Endothelial cell of umbilical vein (primary cell): ENCODE data around the gene DTNA. TPM values are rescaled to one million over a fixed set of nuclear protein-coding genes. Genes with fewer than 3 reads are reported as not detected.

Source experiments
- BruUV-seq: library from RNA; stranded (reverse); fragments of 400-500 nt; replicated peaks from 2 replicates; lab custom pipeline; 2021; lab: Mats Ljungman, UMichigan
- CTCF ChIA-PET: fragments of 300-600, 350-600 bp; sonication (Branson Sonifier 250); formaldehyde crosslinking; loops from one replicate; lab custom pipeline; 2021; ENCODE audit warnings: antibody characterized with exemption, inconsistent platforms; lab: Charles Lee
- POLR2A ChIA-PET: fragments of 300-600, 350-600 bp; sonication (Branson Sonifier 250); formaldehyde crosslinking; loops from one replicate; lab custom pipeline; 2021; ENCODE audit warnings: antibody characterized with exemption, inconsistent platforms; lab: Charles Lee
- DNase-seq: peaks from one replicate; pipeline ENCODE4 v3.0.0-alpha.2; 2011; ENCODE audit warnings: low read depth, low spot score
- FAIRE-seq: peaks from 2 replicates; lab custom pipeline; 2011; peaks lifted over from hg19 to GRCh38; lab: Jason Lieb, UNC
- H2AFZ ChIP-seq: 2 replicates; pipeline ENCODE4 v1.6.0; 2012; ENCODE audit warnings: low read depth, low read length, control low read depth, inconsistent platforms
- H3K27ac ChIP-seq: 2 replicates; pipeline ENCODE4 v1.5.1; 2011; ENCODE audit warnings: low read depth, mild to moderate bottlenecking, control low read depth, low read length, moderate library complexity; ENCODE audit not compliant: insufficient read depth
- H3K27me3 ChIP-seq, 2 experiments: 2 replicates each; pipeline versions ENCODE4 v1.6.0 to v1.6.1; 2011; ENCODE audit warnings: low read length in 2 of 2, mixed read lengths in 1 of 2; ENCODE audit not compliant: control insufficient read depth in 2 of 2, insufficient read depth in 2 of 2
- H3K36me3 ChIP-seq, 2 experiments: 2 replicates in 1 of 2; 3 replicates in 1 of 2; pipeline ENCODE4 v1.5.1; 2011; ENCODE audit warnings: low read length in 2 of 2, mild to moderate bottlenecking in 1 of 2, moderate library complexity in 1 of 2; ENCODE audit not compliant: control insufficient read depth in 2 of 2, insufficient read depth in 2 of 2; ENCODE audit errors: extremely low read depth in 1 of 2
- H3K4me1 ChIP-seq: 3 replicates; pipeline ENCODE4 v1.5.1; 2011; ENCODE audit warnings: mild to moderate bottlenecking, low read length; ENCODE audit not compliant: control insufficient read depth, insufficient read depth; ENCODE audit errors: extremely low read depth
- H3K4me2 ChIP-seq: 2 replicates; pipeline ENCODE4 v1.6.1; 2011; ENCODE audit warnings: low read length, control low read depth, mixed read lengths; ENCODE audit not compliant: insufficient read depth
- H3K4me3 ChIP-seq, 3 experiments: fragments of 200-600 bp in 1 of 3; sonication (generic), shearing (Covaris generic) in 1 of 3; replicated peaks in 1 of 3; 2 replicates each; pipeline ENCODE4 v1.5.1; 2011 to 2016; ENCODE audit warnings: control low read depth in 3 of 3, low read length in 3 of 3, mild to moderate bottlenecking in 2 of 3, inconsistent platforms in 1 of 3, low read depth in 1 of 3, moderate library complexity in 1 of 3; ENCODE audit not compliant: insufficient read depth in 1 of 3
- H3K79me2 ChIP-seq: 2 replicates; pipeline ENCODE4 v1.6.0; 2012; ENCODE audit warnings: low read length, inconsistent platforms; ENCODE audit not compliant: control insufficient read depth, insufficient read depth
- H3K9ac ChIP-seq: replicated peaks from 2 replicates; pipeline ENCODE3; 2011; ENCODE audit warnings: low read length, control low read depth; ENCODE audit not compliant: insufficient read depth; ENCODE audit errors: extremely low read depth
- H3K9me1 ChIP-seq: replicated peaks from 3 replicates; pipeline ENCODE4 v1.6.0; 2011; ENCODE audit warnings: mild to moderate bottlenecking, low read length; ENCODE audit not compliant: control insufficient read depth, insufficient read depth; ENCODE audit errors: extremely low read depth
- H3K9me3 ChIP-seq: replicated peaks from 2 replicates; pipeline ENCODE4 v1.5.1; 2012; ENCODE audit warnings: low read length, inconsistent platforms; ENCODE audit not compliant: control insufficient read depth, insufficient read depth
- H4K20me1 ChIP-seq: replicated peaks from 2 replicates; pipeline ENCODE3; 2011; ENCODE audit warnings: mild to moderate bottlenecking, low read length; ENCODE audit not compliant: control insufficient read depth, insufficient read depth; ENCODE audit errors: extremely low read depth
- CTCF ChIP-seq, 2 donors: IDR thresholded peaks; 1 replicate in 1 of 2; 2 replicates in 1 of 2; pipeline ENCODE4 v1.5.1; 2011; ENCODE audit warnings: low read length in 2 of 2, mild to moderate bottlenecking in 2 of 2, moderate library complexity in 2 of 2, control low read depth in 1 of 2, inconsistent platforms in 1 of 2, low read depth in 1 of 2; ENCODE audit not compliant: insufficient read depth in 1 of 2; ENCODE audit errors: extremely low read depth in 1 of 2
- EZH2 ChIP-seq: IDR thresholded peaks from 2 replicates; pipeline ENCODE4 v1.6.1; 2012; ENCODE audit warnings: borderline replicate concordance, low read depth, mild to moderate bottlenecking, moderate library complexity, low read length, inconsistent platforms; ENCODE audit not compliant: severe bottlenecking
- FOS ChIP-seq: IDR thresholded peaks from 2 replicates; pipeline ENCODE4 v1.6.1; 2011; ENCODE audit warnings: mild to moderate bottlenecking, low read length, moderate library complexity, borderline replicate concordance; ENCODE audit not compliant: insufficient read depth
- GATA2 ChIP-seq: IDR thresholded peaks from 2 replicates; pipeline ENCODE4 v1.7.0; 2011; ENCODE audit warnings: low read depth, mild to moderate bottlenecking, moderate library complexity, mixed read lengths, low read length; ENCODE audit not compliant: insufficient read length, insufficient read depth
- JUN ChIP-seq: IDR thresholded peaks from 2 replicates; pipeline ENCODE4 v1.6.1; 2011; ENCODE audit warnings: borderline replicate concordance, low read depth; ENCODE audit not compliant: insufficient read length, insufficient read depth
- MAX ChIP-seq: IDR thresholded peaks from 2 replicates; pipeline ENCODE4 v1.6.1; 2011; ENCODE audit not compliant: insufficient read depth, insufficient read length
- MYC ChIP-seq: IDR thresholded peaks from one replicate; pipeline ENCODE4 v1.6.1; 2011; ENCODE audit warnings: mild to moderate bottlenecking, low read depth, low read length
- POLR2A ChIP-seq: IDR thresholded peaks from 2 replicates; pipeline ENCODE4 v1.6.1; 2012; ENCODE audit warnings: low read depth, mild to moderate bottlenecking, control low read depth, low read length
- POLR2AphosphoS5 ChIP-seq: IDR thresholded peaks from 2 replicates; pipeline ENCODE4 v1.6.1; 2012; ENCODE audit warnings: low read depth, mild to moderate bottlenecking, control low read depth, low read length, moderate library complexity; ENCODE audit not compliant: insufficient read depth
- dilution Hi-C: fragments of 300-500 bp; cut with MboI; formaldehyde crosslinking; loops from one replicate; pipeline ENCODE4 v1.15.0; 2019; ENCODE audit warnings: low sequenced_read_pairs; ENCODE audit not compliant: extremely low pct_ligation_motif_present
- intact Hi-C: fragments of 100-400 bp; cut with micrococcal nuclease; formaldehyde crosslinking; loops from one replicate; pipeline ENCODE4 v1.10.0; 2022
- polyA plus RNA-seq, 4 experiments: library from polyadenylated mRNA; depleted of rRNA in 3 of 4; stranded (reverse) in 3 of 4; unstranded in 1 of 4; fragments of >200 nt; gene quantifications; 2 replicates each; pipeline versions ENCODE4 v1.2.1 to v1.2.3, GENCODE V29; 2011 to 2012; ENCODE audit warnings: missing spikeins in 1 of 4
- total RNA-seq: library from RNA; stranded (reverse); gene quantifications from 2 replicates; pipeline ENCODE4 v1.2.3, GENCODE V29; 2021

The DTNA gene
- total and polyA plus RNA-seq, 2 donors (not counting 3 experiments of a cell fraction or from before 2014, with no cell fraction given): 6.6 to 15.3 TPM

- Histone ChIP-seq H3K27ac (no peak overlapping the region), H3K9ac (no peak overlapping the region), H2AFZ (no peak overlapping the region), H3K9me1 (no peaks in the 10 kb centered on the region), H3K27me3 (no peaks in the 10 kb centered on the region), H3K9me3 (no peaks in the 10 kb centered on the region), H3K4me1 (peaks cover 3% of the 10 kb centered on the region), H3K4me2 (no peak overlapping the region), H4K20me1 (no peaks in the 10 kb centered on the region), H3K79me2 (no peaks in the 10 kb centered on the region), H3K4me3 (no peak overlapping the region), H3K36me3 (no peaks in the 10 kb centered on the region)
- ChIA-PET CTCF (interaction anchor here (1.5 kb wide), 1 partner anchor 30 kb away, joined by 3 read pairs; no protein-coding TSS in a partner anchor), POLR2A (no interaction called here)
- FAIRE-seq: no peak
- no TSS peak for BruUV-seq
- dilution Hi-C loops (no loop called here), intact Hi-C loops (no loop called here)
- no peak for DNase-seq
- TF ChIP-seq FOS: no peak
- TF ChIP-seq CTCF (IDR thresholded peaks at IDR 0.05; ENCODE audit: extremely low read depth in 1 of 2, insufficient read depth in 1 of 2, low read depth in 1 of 2, low read length in 2 of 2): no peak
- no peak for TF ChIP-seq GATA2
- no peak for TF ChIP-seq JUN
- no peak for TF ChIP-seq POLR2AphosphoS5
- no peak for TF ChIP-seq POLR2A
- TF ChIP-seq MAX: no peak
- no peak for TF ChIP-seq MYC
- no peak for TF ChIP-seq EZH2
These were observed 201.0 kb downstream of the DTNA start for GRCh38 chr18:34911081-34911480.
